ENCODE measurements around the gene OR7C1.

GRCh38 chr19:14830702-14831101 lies 4.3 kb downstream of the OR7C1 start:
- no peak for TF ChIP-seq GATA2 (IDR thresholded peaks at IDR 0.05; ENCODE audit: low read depth, low read length)
- TF ChIP-seq GATA3 (IDR thresholded peaks at IDR 0.05; ENCODE audit: low read depth, low read length) = no peak
